CD4-positive, alpha-beta T cell treated with Interleukin-12 subunit alpha and Interleukin-12 subunit beta, for 1 hour (primary cell): ENCODE measurements around the gene PAQR4.
A peak's percentile ranks its signal among the peaks of the same experiment; 100 is the strongest.

Experiments used
- DNase-seq: peaks from one replicate; pipeline ENCODE4 v3.0.0-alpha.2; 2020

PAQR4 gene

DNA sequence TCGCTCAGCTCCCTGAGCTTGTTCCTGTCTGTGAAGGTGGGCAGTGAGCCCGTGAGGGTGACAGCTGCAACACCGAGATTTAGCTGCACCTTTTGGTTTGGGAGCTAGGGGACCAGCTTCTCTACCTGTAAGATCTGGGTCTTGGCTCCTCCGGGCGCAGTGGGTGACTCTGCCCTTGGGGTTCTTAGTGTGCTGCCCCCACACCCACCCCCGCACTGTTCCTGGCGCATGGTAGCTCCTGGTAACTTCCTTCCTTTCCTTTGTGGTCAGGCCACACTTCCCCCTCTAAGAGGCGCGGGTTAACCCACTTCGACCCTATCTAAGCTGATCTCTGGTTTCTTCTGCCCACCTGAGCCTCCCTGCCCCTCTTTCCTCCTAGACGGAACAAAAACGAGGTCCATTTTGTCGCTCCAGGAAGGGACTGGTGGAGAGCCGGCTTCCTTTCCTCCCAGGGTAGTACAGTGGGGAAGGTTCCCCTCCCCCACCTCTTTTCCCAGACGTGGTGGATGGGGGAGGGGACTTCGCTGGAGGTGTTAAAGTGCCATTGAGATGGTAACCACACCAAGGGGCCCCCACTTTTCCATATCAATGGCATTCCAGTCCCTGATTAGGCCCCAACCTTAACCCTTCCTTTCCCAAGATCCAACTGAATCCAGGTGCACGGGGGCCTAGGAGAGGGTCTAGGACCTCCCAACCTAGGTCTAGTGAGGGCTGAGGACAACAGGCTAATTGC, 39.0 kb downstream of the PAQR4 start:
- no peak for DNase-seq

DNA sequence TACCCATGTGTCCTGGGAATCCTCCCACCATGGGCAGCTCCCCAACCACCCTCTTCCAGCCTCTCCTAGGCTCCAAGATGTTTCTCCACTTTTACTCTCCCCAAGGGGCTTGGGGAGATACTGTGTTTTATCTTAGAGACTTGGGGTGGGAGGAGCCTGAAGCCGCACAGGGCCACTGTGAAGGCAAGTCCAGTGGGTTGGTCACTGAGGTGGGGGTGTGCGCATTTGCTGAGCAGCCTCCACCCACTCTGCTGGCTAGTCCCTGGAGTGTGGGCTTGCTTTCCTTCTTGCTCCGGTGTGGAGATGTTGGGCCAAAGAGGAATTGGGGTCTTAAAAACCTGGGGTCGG, 39.5 kb downstream of the PAQR4 start:
- no peak for DNase-seq

DNA sequence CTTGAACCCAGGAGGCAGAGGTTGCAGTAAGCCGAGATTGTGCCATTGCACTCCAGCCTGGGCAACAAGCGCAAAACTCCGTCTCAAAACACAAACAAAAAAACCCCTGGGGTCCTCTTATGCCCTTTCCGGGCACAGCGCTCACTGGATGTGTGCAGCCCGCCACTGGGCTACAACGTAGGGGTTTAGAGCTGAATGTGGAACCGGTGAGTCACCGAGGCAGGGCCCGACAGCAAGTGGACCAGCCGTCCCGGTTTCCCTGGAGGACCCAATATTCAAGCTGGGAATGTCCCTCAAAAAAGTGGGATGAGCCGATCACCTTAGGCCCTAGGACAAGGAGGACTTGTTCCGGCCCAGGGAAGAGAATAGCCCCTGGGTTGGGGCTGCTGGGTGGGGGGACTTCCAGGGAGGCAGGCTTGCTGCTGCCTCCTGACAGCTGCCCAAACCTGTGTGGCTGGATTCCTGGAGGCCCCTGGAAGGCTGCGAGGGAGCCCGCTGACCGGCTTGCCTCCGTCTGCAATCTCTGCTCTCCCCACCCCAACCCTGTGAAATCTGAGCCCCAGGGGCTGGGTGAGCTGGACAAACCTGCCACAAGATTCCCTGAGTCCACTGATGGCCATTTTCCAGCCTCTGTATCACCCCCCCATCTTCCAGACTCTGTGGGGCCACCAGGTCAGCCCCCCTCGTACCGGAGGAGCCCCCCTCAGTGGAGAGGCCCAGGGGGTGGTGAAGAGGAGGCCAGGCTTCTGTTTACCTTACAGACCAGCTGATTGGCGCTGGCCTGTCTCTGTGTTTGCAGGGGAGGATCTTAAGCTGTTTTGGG, 40.6 kb downstream of the PAQR4 start:
- DNase-seq, result no peak

DNA sequence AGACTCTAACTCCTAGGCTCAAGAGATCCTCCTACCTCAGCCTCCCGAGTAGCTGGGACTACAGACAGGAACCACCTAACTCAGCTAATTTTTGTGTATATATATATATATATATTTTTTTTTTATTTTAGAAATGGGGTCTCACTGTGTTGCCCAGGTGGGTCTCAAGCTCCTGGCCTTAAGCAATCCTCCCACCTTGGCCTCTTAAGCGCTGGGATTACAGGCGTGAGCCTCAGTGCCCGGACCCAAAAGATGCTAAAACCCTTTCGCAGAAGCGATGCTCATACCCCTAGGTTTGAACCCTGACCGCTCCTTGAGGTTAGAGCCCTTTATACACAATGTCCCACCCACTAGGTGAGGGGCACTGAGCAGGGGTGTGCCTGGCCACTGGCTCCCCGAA, 41.4 kb downstream of the PAQR4 start:
- DNase-seq, result no peak

DNA sequence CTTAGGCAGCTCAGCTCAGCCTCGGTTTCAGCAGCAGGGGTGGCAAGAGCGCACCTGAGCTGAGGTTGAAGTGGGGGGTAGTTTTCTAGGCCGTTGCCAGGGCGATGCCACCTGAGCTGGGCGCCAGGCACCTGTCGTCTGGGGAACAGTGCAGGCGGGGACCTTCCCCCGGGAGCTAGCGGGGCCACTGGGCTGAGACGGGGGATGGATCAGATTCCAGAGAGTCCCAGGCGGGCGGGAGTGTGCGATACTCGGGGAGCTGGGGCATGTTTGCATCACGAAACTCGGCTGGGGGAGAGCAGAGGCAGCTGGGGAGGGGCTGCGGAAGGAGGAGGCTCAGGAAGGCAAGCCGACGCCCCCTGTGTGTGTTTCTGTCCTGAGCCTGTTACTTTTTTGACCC, 43.1 kb downstream of the PAQR4 start:
- DNase-seq, result no peak

DNA sequence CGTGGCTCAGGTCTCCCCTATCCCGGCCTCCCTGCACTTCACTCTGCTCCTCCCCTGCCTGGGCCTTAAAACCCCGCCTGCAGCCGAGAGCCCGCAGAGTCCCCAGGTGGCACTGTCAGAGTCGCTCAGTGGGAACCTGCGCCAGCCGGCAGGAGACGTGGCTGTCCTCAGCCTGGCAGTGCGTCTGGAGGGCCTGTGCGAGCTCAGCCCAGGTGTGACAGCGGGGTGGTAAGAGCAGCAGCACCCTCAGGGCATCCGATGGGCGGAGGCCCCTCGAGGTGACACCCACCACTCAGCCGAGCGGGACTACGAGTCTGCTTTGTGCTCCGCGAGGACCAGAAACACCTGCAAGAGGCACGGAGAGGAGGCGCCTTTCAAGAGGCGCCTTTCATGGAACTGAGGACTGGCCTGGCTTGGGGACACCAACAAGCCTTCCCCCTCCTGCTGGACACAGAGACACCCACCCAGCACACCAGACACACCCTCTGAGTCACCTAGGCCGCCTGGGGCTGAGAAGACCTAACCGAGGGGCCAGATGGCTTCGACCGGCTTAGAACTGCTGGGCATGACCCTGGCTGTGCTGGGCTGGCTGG, 43.8 kb downstream of the PAQR4 start, which contains the start of gene CLDN9:
CLDN9 (plus strand) TSS at position 96 of the 593 bp plus-strand sequence; CDS start at position 536, 440 bp downstream.
- no peak for DNase-seq

DNA sequence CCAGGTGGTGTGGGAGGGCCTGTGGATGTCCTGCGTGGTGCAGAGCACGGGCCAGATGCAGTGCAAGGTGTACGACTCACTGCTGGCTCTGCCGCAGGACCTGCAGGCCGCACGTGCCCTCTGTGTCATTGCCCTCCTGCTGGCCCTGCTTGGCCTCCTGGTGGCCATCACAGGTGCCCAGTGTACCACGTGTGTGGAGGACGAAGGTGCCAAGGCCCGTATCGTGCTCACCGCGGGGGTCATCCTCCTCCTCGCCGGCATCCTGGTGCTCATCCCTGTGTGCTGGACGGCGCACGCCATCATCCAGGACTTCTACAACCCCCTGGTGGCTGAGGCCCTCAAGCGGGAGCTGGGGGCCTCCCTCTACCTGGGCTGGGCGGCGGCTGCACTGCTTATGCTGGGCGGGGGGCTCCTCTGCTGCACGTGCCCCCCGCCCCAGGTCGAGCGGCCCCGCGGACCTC, 44.4 kb downstream of the PAQR4 start:
- DNase-seq, result no peak

DNA sequence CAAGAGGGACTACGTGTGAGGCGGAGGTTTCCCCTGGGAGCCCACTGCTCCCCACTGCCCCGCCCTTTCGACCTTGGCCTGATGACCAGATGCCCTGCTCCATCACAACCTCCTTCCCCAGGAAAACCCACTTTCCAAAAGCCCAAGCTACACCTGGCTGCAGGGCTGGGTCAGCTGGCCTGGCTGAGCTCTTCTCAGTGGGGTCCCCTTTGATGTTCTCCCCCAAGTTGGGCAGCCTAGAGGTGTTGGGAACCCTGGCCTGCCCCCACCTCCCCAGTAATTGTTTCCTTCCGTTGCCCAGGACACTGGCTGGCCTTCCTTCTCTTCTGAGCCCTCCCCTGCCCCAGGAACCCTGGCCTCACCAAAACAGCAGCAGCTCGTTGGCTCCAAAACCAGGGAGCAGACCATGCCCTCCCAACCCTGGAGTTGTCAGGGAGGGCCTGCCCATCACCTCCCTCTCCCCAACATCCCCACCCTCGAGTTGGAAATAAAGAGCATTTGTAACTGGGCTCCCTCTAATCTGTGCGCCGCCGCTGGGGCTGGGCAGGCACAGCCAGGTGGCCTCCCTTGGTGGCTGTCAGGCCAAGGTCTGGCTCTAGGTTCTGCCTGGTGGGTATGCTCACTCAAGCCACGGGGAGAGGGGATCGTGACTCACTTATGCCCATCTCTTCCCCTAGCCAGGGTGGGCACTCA, 45.0 kb downstream of the PAQR4 start:
- no peak for DNase-seq

DNA sequence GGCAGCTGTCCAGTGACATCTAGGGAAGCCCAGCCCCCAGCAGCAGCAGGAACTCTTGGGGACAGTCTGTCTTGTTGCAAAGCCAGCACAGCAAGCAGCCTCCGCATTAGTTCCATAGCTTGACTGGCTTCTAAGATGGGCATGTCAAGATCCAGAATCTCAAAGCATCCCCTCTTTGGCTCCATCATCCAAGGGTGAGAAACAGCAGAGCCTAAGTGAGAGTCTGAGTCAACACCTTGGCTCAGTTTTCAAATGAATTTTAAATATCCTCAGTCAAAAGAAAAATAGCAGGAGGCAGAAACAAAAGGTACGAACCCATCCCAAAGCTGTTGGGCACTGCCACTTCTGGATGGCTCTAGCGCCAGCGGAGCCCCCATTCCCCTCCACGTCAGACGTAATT, 45.8 kb downstream of the PAQR4 start:
- DNase-seq, result no peak

DNA sequence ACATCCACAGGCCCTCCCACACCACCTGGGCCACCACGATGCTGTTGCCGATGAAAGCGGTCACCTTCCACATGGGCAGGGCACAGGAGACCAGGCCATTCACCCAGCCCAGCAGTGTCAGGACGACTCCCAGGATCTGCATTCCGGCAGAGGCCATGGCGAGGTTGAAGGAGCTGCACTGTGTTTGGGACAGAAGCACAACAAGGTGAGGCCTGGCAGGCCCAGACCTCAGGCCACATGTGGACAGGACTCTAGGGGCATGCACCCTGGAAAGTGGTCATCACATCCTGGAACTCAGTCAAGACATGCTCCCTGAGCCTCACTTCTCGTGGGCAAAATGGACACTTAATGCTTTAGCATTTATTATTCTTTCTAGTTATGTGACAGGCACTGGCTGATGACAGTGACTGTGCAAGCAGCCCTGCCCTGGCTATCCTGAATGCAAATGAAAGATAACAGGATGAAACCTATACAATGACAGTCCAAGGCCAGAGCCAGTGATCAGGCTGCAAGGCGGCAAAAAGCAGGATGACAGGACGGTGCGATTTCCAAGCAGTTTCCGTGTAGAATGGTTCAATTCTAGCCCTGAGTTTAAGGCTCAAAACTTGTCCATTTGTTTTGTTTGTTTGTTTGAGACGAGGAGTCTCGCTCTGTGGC, 46.8 kb downstream of the PAQR4 start:
- DNase-seq, result no peak

DNA sequence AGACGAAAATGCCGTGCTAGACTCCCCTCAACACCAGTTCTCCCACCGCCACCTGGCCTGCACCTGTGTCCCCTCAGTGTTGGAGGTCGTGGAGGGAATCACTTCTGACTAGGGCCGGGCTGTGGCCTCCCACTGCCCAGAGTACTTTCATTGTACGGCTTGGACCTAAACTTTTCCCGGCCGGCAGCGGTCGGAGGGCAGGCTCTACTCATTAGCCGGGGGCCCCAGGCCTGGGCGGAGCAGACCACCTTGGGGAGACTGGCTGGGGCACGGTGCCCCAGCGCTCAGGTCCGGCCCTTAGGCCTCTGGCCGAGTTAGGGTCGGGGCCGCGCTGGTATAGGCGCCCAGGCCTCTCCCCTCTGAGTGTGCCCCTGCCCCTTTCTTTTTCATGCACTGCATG, 48.2 kb downstream of the PAQR4 start:
- no peak for DNase-seq

DNA sequence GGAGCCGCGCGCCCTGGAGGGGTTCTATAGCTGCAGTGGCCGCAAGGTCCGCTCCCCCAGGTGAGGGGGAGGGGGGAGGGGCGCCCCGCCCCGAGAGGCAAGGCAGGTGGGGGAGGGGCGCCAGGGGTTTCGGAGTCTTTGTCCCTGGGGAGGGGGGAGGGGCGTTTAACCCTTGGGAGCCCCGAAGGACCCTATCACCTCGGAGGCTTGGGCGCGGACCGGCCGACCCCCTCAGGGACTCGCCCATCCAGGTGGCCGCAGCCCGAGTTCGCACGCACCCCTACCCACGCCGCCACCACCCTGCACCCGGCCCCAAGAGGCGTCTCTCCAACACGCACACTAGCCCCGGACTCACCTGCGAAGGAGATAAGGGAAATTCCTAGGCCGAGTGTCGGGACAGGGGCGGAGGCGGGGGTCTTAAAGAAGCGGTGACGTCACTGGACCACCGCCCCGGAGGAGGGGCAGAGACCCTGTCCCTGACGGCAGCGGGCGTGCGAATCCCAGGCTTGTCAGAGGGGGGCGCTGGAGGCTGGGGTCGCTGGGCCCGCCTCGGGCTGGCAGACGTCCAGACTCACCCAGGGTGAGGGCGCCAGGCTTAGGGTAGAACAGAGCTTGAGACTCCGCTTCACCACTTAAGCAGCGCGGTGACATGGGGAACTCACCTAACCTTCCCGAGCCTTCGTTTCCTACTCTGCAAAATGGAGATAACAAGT, 48.8 kb downstream of the PAQR4 start, which contains the start of gene CLDN6:
CLDN6 (minus strand) TSS at position 390 of the 713 bp plus-strand sequence. CDS start 2,162 bp downstream, outside the sequence.
- no peak for DNase-seq

DNA sequence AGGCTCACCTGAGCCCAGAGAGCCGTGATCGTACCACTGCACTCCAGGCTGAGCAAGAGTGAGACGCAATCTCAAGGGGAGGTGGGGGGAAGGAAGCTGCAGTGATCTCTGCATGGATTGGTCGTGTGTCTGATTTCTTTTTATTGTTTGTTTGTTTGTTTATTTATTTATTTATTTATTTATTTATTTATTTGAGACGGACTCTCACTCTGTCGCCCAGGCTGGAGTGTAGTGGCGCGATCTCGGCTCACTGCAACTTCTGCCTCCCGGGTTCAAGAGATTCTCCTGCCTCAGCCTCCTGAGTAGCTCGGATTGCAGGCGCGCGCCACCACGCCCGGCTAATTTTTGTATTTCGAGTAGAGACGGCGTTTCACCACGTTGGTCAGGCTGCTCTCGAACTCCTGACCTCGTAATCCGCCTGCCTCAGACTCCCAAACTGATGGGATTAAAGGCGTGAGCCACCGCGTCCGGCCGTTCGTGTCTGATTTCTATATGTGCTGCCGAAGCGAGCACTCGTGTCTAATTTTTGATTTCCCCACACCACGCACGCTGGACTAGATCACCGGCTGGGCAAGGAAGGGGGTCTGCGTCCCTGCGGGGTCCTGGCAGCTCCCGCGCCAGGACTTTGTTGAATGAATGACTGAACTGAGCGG, 50.6 kb downstream of the PAQR4 start:
- no peak for DNase-seq

DNA sequence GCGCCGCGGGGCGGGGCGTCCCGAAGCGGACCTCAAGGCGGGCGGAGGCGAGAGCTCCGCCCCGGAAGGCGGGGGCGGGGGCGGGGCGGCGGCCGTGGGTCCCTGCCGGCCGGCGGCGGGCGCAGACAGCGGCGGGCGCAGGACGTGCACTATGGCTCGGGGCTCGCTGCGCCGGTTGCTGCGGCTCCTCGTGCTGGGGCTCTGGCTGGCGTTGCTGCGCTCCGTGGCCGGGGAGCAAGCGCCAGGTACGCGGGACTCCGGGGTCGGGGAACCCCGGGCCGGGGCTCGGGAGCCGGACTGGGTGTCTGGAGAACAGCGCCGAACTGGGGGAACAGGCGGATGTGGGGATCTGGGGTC, 51.1 kb downstream of the PAQR4 start, which contains the start of gene TNFRSF12A:
TNFRSF12A (plus strand) TSS at position 122 of the 357 bp plus-strand sequence; CDS start at position 152, 30 bp downstream.
- DNase-seq, result peak; percentile 79

DNA sequence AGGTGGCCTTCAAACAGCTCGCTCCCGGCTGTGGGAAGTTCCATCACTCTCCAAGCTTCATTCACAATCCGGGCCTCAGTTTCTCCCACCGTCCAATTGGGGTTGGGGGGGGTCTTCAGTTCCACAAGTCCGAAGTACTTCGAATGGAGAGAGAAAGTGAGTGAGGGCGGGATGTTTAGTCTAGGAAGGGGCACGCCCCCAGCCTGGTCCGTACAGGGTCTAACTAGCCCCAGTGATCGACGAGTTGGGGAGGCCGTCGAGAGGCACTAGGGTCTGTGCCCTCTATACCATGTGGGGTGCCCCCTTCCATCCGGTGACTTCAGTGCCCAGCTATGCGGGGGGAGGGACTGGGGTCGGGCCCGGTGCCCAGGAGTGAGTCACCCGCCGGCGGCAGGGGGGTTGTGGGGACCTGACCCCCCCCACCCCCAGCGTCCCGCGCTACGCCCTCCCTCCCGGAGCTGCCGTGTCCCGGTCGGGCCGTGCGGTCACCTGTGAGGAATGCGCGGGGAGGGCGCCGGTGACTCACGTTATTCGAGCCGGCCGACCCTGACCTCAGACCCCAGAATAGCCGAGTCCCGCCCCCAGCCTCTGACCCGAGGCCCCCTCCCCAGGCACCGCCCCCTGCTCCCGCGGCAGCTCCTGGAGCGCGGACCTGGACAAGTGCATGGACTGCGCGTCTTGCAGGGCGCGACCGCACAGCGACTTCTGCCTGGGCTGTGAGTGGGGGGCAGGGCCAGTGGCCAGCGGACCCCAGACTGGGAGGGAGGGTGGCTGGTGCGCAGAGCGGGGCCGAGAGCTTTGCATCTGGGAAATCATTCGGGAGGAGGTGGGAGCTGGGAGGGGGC, 51.7 kb downstream of the PAQR4 start:
- DNase-seq, result peak; percentile 74

DNA sequence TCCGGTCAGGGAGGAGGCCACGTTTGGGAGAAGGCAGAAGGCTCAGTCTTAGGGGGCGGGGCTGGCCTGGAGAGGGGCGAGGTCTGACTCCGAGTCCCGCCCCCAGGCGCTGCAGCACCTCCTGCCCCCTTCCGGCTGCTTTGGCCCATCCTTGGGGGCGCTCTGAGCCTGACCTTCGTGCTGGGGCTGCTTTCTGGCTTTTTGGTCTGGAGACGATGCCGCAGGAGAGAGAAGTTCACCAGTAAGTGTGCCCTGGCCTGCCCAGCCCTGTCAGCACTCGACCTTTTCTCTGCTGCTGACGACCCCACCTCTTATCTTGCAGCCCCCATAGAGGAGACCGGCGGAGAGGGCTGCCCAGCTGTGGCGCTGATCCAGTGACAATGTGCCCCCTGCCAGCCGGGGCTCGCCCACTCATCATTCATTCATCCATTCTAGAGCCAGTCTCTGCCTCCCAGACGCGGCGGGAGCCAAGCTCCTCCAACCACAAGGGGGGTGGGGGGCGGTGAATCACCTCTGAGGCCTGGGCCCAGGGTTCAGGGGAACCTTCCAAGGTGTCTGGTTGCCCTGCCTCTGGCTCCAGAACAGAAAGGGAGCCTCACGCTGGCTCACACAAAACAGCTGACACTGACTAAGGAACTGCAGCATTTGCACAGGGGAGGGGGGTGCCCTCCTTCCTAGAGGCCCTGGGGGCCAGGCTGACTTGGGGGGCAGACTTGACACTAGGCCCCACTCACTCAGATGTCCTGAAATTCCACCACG, 52.5 kb downstream of the PAQR4 start:
- DNase-seq, result peak; percentile 66

DNA sequence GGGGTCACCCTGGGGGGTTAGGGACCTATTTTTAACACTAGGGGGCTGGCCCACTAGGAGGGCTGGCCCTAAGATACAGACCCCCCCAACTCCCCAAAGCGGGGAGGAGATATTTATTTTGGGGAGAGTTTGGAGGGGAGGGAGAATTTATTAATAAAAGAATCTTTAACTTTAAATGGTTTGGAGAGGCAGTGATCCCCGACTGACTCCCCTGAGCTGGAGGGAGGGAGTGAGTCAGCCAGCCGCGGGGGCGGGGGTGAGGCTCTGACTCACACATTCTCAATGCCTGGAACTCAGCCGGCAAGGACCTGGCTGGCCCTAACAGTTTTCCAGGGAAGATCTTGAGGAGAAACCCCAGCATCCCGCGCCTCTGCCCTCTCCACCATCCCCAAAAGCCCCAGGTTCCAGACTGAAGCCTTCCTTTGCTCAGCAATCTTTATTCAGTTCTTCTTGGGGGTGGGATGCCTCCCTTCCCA, 53.1 kb downstream of the PAQR4 start:
- peak; percentile 71 for DNase-seq

DNA sequence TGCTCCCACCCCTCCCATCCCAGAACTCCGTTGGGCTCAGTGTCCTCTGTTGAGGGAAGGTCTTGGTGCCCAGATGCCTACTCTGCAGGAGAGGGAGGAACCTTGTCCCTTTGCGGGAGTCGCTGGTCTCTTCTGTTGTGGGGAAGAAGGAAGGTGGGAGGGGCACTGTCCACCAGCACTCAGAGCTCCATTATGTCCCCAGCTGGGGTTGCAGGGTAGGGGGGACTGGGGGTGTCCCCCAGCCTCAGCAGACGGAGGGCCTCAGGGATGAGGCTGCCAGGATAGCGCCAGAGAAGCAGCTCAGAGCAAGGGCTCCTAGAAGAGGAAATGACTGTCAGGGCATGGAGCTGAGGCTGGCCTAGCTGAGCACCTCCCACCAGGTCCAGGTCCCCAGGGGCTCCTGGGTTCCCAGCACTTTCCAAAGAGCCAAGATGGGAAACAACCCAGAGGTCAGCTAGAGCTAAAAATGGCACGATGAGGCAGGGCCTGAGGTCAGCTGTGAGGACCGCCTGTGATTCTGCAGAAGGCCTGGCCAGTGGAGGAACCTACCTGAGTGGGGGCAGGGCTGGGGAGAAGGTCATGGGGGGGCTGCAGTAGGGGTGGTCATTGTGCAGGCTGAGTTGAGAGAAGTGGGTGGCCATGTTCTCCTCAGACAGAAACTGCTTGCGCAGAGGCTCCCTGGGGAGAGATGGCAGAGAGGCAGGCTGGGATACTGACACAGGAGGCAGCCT, 53.7 kb downstream of the PAQR4 start:
- DNase-seq, result no peak
